Spleen (tissue), 7 donors: Measurements from ENCODE around the gene TFG.

Experiments
- CTCF ChIP-seq, 11 experiments: fragments of 200-600 bp in 7 of 11; fragments of 450-650 bp in 4 of 11; sonication (generic) in 4 of 11; IDR thresholded peaks in 8 of 11; conservative IDR thresholded peaks in 3 of 11; 1 replicate in 7 of 11; 2 replicates in 4 of 11; pipeline versions ENCODE4 v1.4.0 to v1.8.0; 2016 to 2021; ENCODE audit warnings: antibody characterized with exemption in 11 of 11, inconsistent platforms in 4 of 11, mild to moderate bottlenecking in 1 of 11
- POLR2A ChIP-seq, 3 donors: fragments of 450-650 bp; IDR thresholded peaks; one replicate each; pipeline ENCODE4 v1.5.1; 2017; ENCODE audit warnings: antibody characterized with exemption in 3 of 3, mild to moderate bottlenecking in 1 of 3
- donor health status: DM: no; HTN: no; CAD: no; lungs with moderate emphysema.
- donor health status: DM: no; HTN: no; CAD: no.
- donor health status: DM: no; HTN: no; CAD: no.

GRCh38 chr3:100776746-100777145, 67.5 kb downstream of the TFG start:
- TF ChIP-seq POLR2A (IDR thresholded peaks at IDR 0.05) (no peak), CTCF (IDR thresholded peaks at IDR 0.05 in 8 of 11, conservative IDR thresholded peaks at IDR 0.05 in 3 of 11) (no peak)
